Measurements from ENCODE around the gene SOST. TPM values are rescaled to one million over a fixed set of nuclear protein-coding genes. Genes with fewer than 3 reads are reported as not detected.

Gene SOST
- total RNA-seq, 1 experiment from 2014 or later: not detected

DNA sequence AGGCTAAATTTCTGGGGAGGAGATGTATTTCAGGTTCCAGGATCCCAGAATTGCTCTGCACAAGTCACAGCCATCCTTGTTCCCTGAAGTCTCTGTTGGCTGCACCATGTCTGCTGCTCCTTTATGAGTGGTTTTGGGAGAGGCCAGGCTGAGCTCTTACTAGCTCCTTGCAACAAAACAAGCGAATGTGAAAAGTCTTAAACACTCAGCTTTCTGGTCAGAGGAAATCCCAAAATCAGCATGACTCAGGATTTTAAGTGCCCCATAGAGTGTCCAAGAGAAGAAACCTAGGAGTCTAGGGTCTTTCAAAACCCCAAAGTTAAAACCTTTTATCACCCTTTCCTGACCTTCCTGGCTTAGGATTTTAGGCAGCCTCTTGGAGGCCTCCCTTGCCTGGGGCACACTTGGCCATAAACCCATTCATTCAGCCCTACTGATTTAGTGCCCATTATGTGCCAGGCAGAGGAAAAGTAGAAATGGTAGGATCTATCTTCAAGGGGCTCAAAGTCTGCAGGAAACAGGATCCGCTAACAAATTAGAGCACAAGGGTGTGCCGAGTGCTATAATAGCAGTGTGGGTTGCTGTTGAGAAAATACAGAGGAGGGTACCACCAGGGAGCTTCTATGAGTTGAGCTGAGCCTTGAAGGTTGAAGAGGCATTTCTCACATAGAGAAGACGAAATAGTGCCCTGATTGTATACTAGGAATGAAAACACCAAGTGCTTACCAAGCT is 36.9 kb downstream of the SOST start:
- no peak for DNase-seq
- no peaks in the 10 kb centered on the region for H3K27me3 ChIP-seq (ENCODE audit: insufficient read depth, low read length)
- H3K27ac Mint-ChIP-seq: peak overlapping the region in 1 of 3 experiments; percentile 18; a peak in 2 of 7 replicates
- H3K79me2 ChIP-seq (ENCODE audit: insufficient read depth, low read length): no peaks in the 10 kb centered on the region
- H4K8ac ChIP-seq (replicated peaks; ENCODE audit: insufficient read length, low read depth, low read length): no peak overlapping the region
- no peak overlapping the region for H3T11ph ChIP-seq (ENCODE audit: low read length)
- H2BK120ac ChIP-seq (ENCODE audit: low read depth, low read length, poor library complexity, severe bottlenecking): no peak overlapping the region
- H3K4me1 ChIP-seq (ENCODE audit: insufficient read depth, low read length): no peaks in the 10 kb centered on the region; the same call in 1 of the 2 replicates
- H3K23me2 ChIP-seq (ENCODE audit: insufficient read length, low read depth, low read length, poor library complexity, severe bottlenecking): peaks cover 4% of the 10 kb centered on the region
- no peak overlapping the region for H2BK5ac ChIP-seq (ENCODE audit: insufficient read length, low read length)
- H3K4ac ChIP-seq (ENCODE audit: low read depth, low read length): no peak overlapping the region
- H4K5ac ChIP-seq (ENCODE audit: insufficient read length, low read depth, low read length): no peak overlapping the region
- H2AFZ ChIP-seq (ENCODE audit: low read length): no peak overlapping the region
- H3K14ac ChIP-seq (ENCODE audit: insufficient read depth, low read length): no peak overlapping the region
- H2BK20ac ChIP-seq (ENCODE audit: low read depth, low read length, poor library complexity, severe bottlenecking): no peak overlapping the region
- H3K36me3 Mint-ChIP-seq (ENCODE audit: insufficient read depth in 1 of 3, low read depth in 3 of 3): no peaks in the 10 kb centered on the region
- peak overlapping the region; percentile 71 to 83 for H3K4me3 Mint-ChIP-seq
- H3K56ac ChIP-seq (ENCODE audit: insufficient read length, low read depth, low read length): no peak overlapping the region
- H3K23ac ChIP-seq (ENCODE audit: insufficient read length, low read depth, low read length): no peak overlapping the region
- no peak overlapping the region for H2BK12ac ChIP-seq (ENCODE audit: insufficient read length, low read depth, low read length)
- H3K9me3 ChIP-seq (ENCODE audit: control insufficient read depth, low read depth, low read length): no peaks in the 10 kb centered on the region
- H2BK15ac ChIP-seq (ENCODE audit: low read depth, low read length): no peak overlapping the region
- H3K9ac ChIP-seq (ENCODE audit: extremely low read depth, insufficient read length, low read length): no peak overlapping the region
- H3K27ac ChIP-seq (ENCODE audit: insufficient read length, low read depth, low read length): no peak overlapping the region
- no peak overlapping the region for H3K18ac ChIP-seq (ENCODE audit: insufficient read length, low read depth, low read length)
- H3K79me1 ChIP-seq (ENCODE audit: insufficient read depth, low read depth, low read length, poor library complexity, severe bottlenecking): no peaks in the 10 kb centered on the region
- peaks cover 9% of the 10 kb centered on the region for H3K27me3 Mint-ChIP-seq (ENCODE audit: low read depth)
- H4K91ac ChIP-seq (ENCODE audit: insufficient read length, low read depth, low read length): no peak overlapping the region
- H3K9me3 Mint-ChIP-seq: no peaks in the 10 kb centered on the region; a peak in 1 of 5 replicates
- peaks cover 32 to 39% of the 10 kb centered on the region in 2 experiments for H3K4me1 Mint-ChIP-seq
- no peaks in the 10 kb centered on the region for H4K20me1 ChIP-seq (ENCODE audit: control insufficient read depth, insufficient read depth, insufficient read length)
- no peak overlapping the region for H2AK5ac ChIP-seq (ENCODE audit: insufficient read length, low read length)
- WGBS (ENCODE audit: extremely low coverage, insufficient read length, low lambda C conversion rate): no CpG with 5 or more reads among the region's 4 CpGs
- TF ChIP-seq, protein P1, sequence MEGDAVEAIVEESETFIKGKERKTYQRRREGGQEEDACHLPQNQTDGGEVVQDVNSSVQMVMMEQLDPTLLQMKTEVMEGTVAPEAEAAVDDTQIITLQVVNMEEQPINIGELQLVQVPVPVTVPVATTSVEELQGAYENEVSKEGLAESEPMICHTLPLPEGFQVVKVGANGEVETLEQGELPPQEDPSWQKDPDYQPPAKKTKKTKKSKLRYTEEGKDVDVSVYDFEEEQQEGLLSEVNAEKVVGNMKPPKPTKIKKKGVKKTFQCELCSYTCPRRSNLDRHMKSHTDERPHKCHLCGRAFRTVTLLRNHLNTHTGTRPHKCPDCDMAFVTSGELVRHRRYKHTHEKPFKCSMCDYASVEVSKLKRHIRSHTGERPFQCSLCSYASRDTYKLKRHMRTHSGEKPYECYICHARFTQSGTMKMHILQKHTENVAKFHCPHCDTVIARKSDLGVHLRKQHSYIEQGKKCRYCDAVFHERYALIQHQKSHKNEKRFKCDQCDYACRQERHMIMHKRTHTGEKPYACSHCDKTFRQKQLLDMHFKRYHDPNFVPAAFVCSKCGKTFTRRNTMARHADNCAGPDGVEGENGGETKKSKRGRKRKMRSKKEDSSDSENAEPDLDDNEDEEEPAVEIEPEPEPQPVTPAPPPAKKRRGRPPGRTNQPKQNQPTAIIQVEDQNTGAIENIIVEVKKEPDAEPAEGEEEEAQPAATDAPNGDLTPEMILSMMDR (conservative IDR thresholded peaks at IDR 0.05): no peak
- H3K4me2 ChIP-seq (ENCODE audit: insufficient read depth, insufficient read length, low read length): no peak overlapping the region

Measured in H9 (cell line).